ENCODE results near the gene CORO7.
A peak's percentile ranks its signal among the peaks of the same experiment; 100 is the strongest.

Gene CORO7

GRCh38 chr16:4317532-4318450, 98.6 kb downstream of the CORO7 start:
- no peak for DNase-seq

- no peak for DNase-seq
Measured at GRCh38 chr16:4316864-4317531, 99.4 kb downstream of the CORO7 start.

GRCh38 chr16:4316108-4316863, 100.1 kb downstream of the CORO7 start:
- DNase-seq, result no peak

GRCh38 chr16:4315186-4316107, 100.9 kb downstream of the CORO7 start, which contains the start of gene GLIS2:
Gene GLIS2 (plus strand): TSS chr16:4316067. CDS start chr16:4332281, 16,214 bp downstream.
- DNase-seq, result peak; percentile 87

- DNase-seq, result peak; percentile 45
Measured at GRCh38 chr16:4314532-4315185, 101.7 kb downstream of the CORO7 start.

GRCh38 chr16:4313563-4314531, 102.5 kb downstream of the CORO7 start:
- no peak for DNase-seq

- DNase-seq, result peak; percentile 30
Measured at GRCh38 chr16:4309833-4310266, 106.5 kb downstream of the CORO7 start.

- DNase-seq, result no peak
Measured at GRCh38 chr16:4309102-4309832, 107.1 kb downstream of the CORO7 start.

- no peak for DNase-seq
Measured at GRCh38 chr16:4307215-4308037, 109.0 kb downstream of the CORO7 start.

- DNase-seq, result peak; percentile 51
Measured at GRCh38 chr16:4306470-4307214, 109.8 kb downstream of the CORO7 start.
